ENCODE measurements around the gene SNX17. TPM values are rescaled to one million over a fixed set of nuclear protein-coding genes. Genes with fewer than 3 reads are reported as not detected.

SNX17 gene
- total and polyA plus RNA-seq, 12 donors: 66.8 to 174 (median 127) TPM

GRCh38 chr2:27412419-27413152 is 42.2 kb downstream of the SNX17 start:
- H3K27me3 ChIP-seq: no peaks in the 10 kb centered on the region
- intact Hi-C loops (cut with DNase I): no loop called here
- H3K4me3 ChIP-seq: no peak overlapping the region
- no peak for DNase-seq
- H3K9me3 ChIP-seq (replicated peaks in 1 of 3): no peaks in the 10 kb centered on the region
- H3K4me1 ChIP-seq (replicated peaks in 1 of 2): peaks cover 10 to 17% of the 10 kb centered on the region in 2 donors
- TF ChIP-seq, protein P1, sequence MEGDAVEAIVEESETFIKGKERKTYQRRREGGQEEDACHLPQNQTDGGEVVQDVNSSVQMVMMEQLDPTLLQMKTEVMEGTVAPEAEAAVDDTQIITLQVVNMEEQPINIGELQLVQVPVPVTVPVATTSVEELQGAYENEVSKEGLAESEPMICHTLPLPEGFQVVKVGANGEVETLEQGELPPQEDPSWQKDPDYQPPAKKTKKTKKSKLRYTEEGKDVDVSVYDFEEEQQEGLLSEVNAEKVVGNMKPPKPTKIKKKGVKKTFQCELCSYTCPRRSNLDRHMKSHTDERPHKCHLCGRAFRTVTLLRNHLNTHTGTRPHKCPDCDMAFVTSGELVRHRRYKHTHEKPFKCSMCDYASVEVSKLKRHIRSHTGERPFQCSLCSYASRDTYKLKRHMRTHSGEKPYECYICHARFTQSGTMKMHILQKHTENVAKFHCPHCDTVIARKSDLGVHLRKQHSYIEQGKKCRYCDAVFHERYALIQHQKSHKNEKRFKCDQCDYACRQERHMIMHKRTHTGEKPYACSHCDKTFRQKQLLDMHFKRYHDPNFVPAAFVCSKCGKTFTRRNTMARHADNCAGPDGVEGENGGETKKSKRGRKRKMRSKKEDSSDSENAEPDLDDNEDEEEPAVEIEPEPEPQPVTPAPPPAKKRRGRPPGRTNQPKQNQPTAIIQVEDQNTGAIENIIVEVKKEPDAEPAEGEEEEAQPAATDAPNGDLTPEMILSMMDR (IDR thresholded peaks at IDR 0.05): no peak
- TF ChIP-seq POLR2A (IDR thresholded peaks at IDR 0.05): no peak
- H3K27ac ChIP-seq: no peak overlapping the region
- no peaks in the 10 kb centered on the region for H3K36me3 ChIP-seq (replicated peaks in 1 of 2)
- WGBS, 4 donors: 73 to 86% (median 79%) methylated on average over 9 of the region's 9 CpGs

- TF ChIP-seq POLR2A (IDR thresholded peaks at IDR 0.05): no peak
- TF ChIP-seq, protein P1 (IDR thresholded peaks at IDR 0.05): no peak
- Histone ChIP-seq H3K27ac (no peak overlapping the region), H3K4me3 (no peak overlapping the region), H3K36me3 (replicated peaks in 1 of 2) (no peaks in the 10 kb centered on the region), H3K4me1 (replicated peaks in 1 of 2) (no peaks in the 10 kb centered on the region), H3K27me3 (no peaks in the 10 kb centered on the region), H3K9me3 (replicated peaks in 1 of 3) (no peaks in the 10 kb centered on the region)
- WGBS, 4 donors: 90 to 94% (median 93%) methylated on average over 6 of the region's 6 CpGs
- intact Hi-C loops (cut with DNase I): no loop called here
- no peak for DNase-seq
Observed at GRCh38 chr2:27416151-27416550, 45.7 kb downstream of the SNX17 start.

DNA sequence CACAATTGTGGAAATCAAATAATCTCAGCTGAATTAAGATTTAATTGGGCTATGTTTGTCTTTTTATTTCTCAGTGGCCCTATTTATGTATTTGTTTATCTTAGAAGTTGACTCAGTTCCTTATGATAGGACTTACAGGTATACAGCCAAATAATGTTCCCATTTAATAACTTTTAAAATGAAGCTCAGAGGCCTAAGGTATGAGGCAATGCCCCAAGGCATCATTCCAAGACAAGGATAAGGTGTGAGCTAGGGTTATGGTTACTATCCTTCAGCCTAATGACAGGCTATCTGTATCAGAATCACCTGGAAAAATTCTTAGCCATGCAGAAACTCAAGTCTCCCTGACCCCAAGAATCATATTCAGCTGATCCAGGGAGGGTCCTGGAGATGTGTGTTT is 50.6 kb downstream of the SNX17 start:
- TF ChIP-seq, protein P1 (IDR thresholded peaks at IDR 0.05): no peak
- no peak for TF ChIP-seq POLR2A (IDR thresholded peaks at IDR 0.05)
- H3K27ac ChIP-seq: no peak overlapping the region
- intact Hi-C loops (cut with DNase I): no loop called here
- H3K4me3 ChIP-seq: no peak overlapping the region
- H3K27me3 ChIP-seq: no peaks in the 10 kb centered on the region
- H3K9me3 ChIP-seq (replicated peaks in 1 of 3): no peaks in the 10 kb centered on the region
- H3K36me3 ChIP-seq (replicated peaks in 1 of 2): no peaks in the 10 kb centered on the region
- DNase-seq: no peak
- H3K4me1 ChIP-seq (replicated peaks in 1 of 2): no peaks in the 10 kb centered on the region

GRCh38 chr2:27421660-27422250 is 51.3 kb downstream of the SNX17 start:
- TF ChIP-seq POLR2A (IDR thresholded peaks at IDR 0.05): no peak
- TF ChIP-seq, protein P1 (IDR thresholded peaks at IDR 0.05): no peak
- no peaks in the 10 kb centered on the region for H3K4me1 ChIP-seq (replicated peaks in 1 of 2)
- no peaks in the 10 kb centered on the region for H3K27me3 ChIP-seq
- DNase-seq: no peak
- no peaks in the 10 kb centered on the region for H3K9me3 ChIP-seq (replicated peaks in 1 of 3)
- H3K27ac ChIP-seq: no peak overlapping the region
- no peak overlapping the region for H3K4me3 ChIP-seq
- no peaks in the 10 kb centered on the region for H3K36me3 ChIP-seq (replicated peaks in 1 of 2)
- WGBS, 4 donors: 82 to 85% (median 84%) methylated on average over 4 of the region's 4 CpGs
- intact Hi-C loops (cut with DNase I): no loop called here
